GM21526 (cell line): ENCODE measurements around the gene POLR3GL.

Experiments used
- ATAC-seq: cut with Tn5 transposase; IDR thresholded peaks from one replicate; pipeline ENCODE4 v1.9.1; 2021; ENCODE audit warnings: moderate library complexity; ENCODE audit not compliant: unreplicated experiment, low FRiP score

The POLR3GL gene

GRCh38 chr1:145947551-145947950 is 16.9 kb upstream of the POLR3GL start:
- ATAC-seq, result no peak

- no peak for ATAC-seq
Observed at GRCh38 chr1:145949219-145949618, 15.3 kb upstream of the POLR3GL start.

GRCh38 chr1:145951526-145951925 is 13.0 kb upstream of the POLR3GL start:
- ATAC-seq, result no peak

- ATAC-seq, result no peak
Observed at GRCh38 chr1:145952903-145953302, 11.6 kb upstream of the POLR3GL start.

GRCh38 chr1:145953861-145954260 is 10.6 kb upstream of the POLR3GL start:
- no peak for ATAC-seq

GRCh38 chr1:145955436-145955835 is 9.1 kb upstream of the POLR3GL start:
- no peak for ATAC-seq

- no peak for ATAC-seq
Observed at GRCh38 chr1:145956361-145956760, 8.1 kb upstream of the POLR3GL start.

- no peak for ATAC-seq
Observed at GRCh38 chr1:145956781-145957442, 7.6 kb upstream of the POLR3GL start.

- peak; percentile 78 for ATAC-seq
Observed at GRCh38 chr1:145957443-145958319, 6.8 kb upstream of the POLR3GL start, which contains the start of gene LIX1L. Gene LIX1L (minus strand): TSS chr1:145958017. CDS start chr1:145957927, 90 bp downstream.

- ATAC-seq, result no peak
Observed at GRCh38 chr1:145958734-145959133, 5.8 kb upstream of the POLR3GL start.

GRCh38 chr1:145959333-145959732 is 5.2 kb upstream of the POLR3GL start:
- no peak for ATAC-seq

- no peak for ATAC-seq
Observed at GRCh38 chr1:145959957-145960467, 4.5 kb upstream of the POLR3GL start.

GRCh38 chr1:145960468-145961108 is 3.9 kb upstream of the POLR3GL start:
- no peak for ATAC-seq

GRCh38 chr1:145961109-145961424 is 3.4 kb upstream of the POLR3GL start:
- no peak for ATAC-seq

GRCh38 chr1:145961425-145962156 is 2.9 kb upstream of the POLR3GL start:
- ATAC-seq, result no peak

GRCh38 chr1:145962157-145963102 is 2.1 kb upstream of the POLR3GL start:
- no peak for ATAC-seq

GRCh38 chr1:145963265-145964019 is 1.0 kb upstream of the POLR3GL start:
- no peak for ATAC-seq

- no peak for ATAC-seq
Observed at GRCh38 chr1:145965119-145965744, 742 bp downstream of the POLR3GL start.
